Measurements from ENCODE around the gene SORCS1.
"Not testable (repeated sequence)": the region's sequence is repeated elsewhere in the genome, so short reads cannot be mapped to it uniquely, and the experiment has no call there.

SORCS1 gene

GRCh38 chr10:106938513-106938912, 226.0 kb downstream of the SORCS1 start:
- no peak for DNase-seq

- DNase-seq, result peak; percentile 97
Measured at GRCh38 chr10:106935978-106936451, 228.5 kb downstream of the SORCS1 start.

- no peak for DNase-seq
Measured at GRCh38 chr10:106931853-106932249, 232.7 kb downstream of the SORCS1 start.

GRCh38 chr10:106931159-106931852, 233.2 kb downstream of the SORCS1 start:
- DNase-seq, result peak; percentile 29

- DNase-seq, result peak; percentile 40
Measured at GRCh38 chr10:106930751-106931150, 233.8 kb downstream of the SORCS1 start.

- DNase-seq, result no peak
Measured at GRCh38 chr10:106929291-106929895, 235.1 kb downstream of the SORCS1 start.

- DNase-seq, result not testable (repeated sequence)
Measured at GRCh38 chr10:106928151-106928550, 236.4 kb downstream of the SORCS1 start.

- DNase-seq, result no peak
Measured at GRCh38 chr10:106925191-106925590, 239.3 kb downstream of the SORCS1 start.

- DNase-seq, result no peak
Measured at GRCh38 chr10:106920538-106920937, 244.0 kb downstream of the SORCS1 start.

- no peak for DNase-seq
Measured at GRCh38 chr10:106919871-106920282, 244.6 kb downstream of the SORCS1 start.

GRCh38 chr10:106917452-106918055, 247.0 kb downstream of the SORCS1 start:
- no peak for DNase-seq

GRCh38 chr10:106914016-106914415, 250.5 kb downstream of the SORCS1 start:
- DNase-seq, result no peak

- no peak for DNase-seq
Measured at GRCh38 chr10:106913348-106913747, 251.2 kb downstream of the SORCS1 start.

GRCh38 chr10:106911096-106911495, 253.4 kb downstream of the SORCS1 start:
- no peak for DNase-seq

- no peak for DNase-seq
Measured at GRCh38 chr10:106910666-106911065, 253.8 kb downstream of the SORCS1 start.

GRCh38 chr10:106908225-106908624, 256.3 kb downstream of the SORCS1 start:
- no peak for DNase-seq

- no peak for DNase-seq
Measured at GRCh38 chr10:106904209-106904608, 260.3 kb downstream of the SORCS1 start.

- DNase-seq, result no peak
Measured at GRCh38 chr10:106903180-106903579, 261.3 kb downstream of the SORCS1 start.

- no peak for DNase-seq
Measured at GRCh38 chr10:106900016-106900652, 264.4 kb downstream of the SORCS1 start.

GRCh38 chr10:106898446-106898845, 266.1 kb downstream of the SORCS1 start:
- no peak for DNase-seq

GRCh38 chr10:106897719-106898118, 266.8 kb downstream of the SORCS1 start:
- no peak for DNase-seq

GRCh38 chr10:106894692-106895091, 269.8 kb downstream of the SORCS1 start:
- DNase-seq, result no peak

GRCh38 chr10:106877574-106877973, 286.9 kb downstream of the SORCS1 start:
- no peak for DNase-seq

GRCh38 chr10:106874604-106874889, 290.0 kb downstream of the SORCS1 start:
- no peak for DNase-seq

All from MV-4-11 (cell line).